Spleen (tissue), 11 donors: ENCODE data around the gene NUDT14. TPM values are rescaled to one million over a fixed set of nuclear protein-coding genes. Genes with fewer than 3 reads are reported as not detected.

Experiments
- DNase-seq: peaks from one replicate; pipeline ENCODE4 v3.0.0-alpha.2; 2020
- H3K27ac ChIP-seq, 8 donors: fragments of 200-600 bp; sonication (generic) in 7 of 8; 1 replicate in 4 of 8; 2 replicates in 4 of 8; pipeline versions ENCODE4 v1.5.0 to v1.8.0; 2016 to 2021; ENCODE audit warnings: inconsistent platforms in 4 of 8, mild to moderate bottlenecking in 4 of 8, moderate library complexity in 1 of 8
- H3K27me3 ChIP-seq, 7 donors: fragments of 200-600 bp; sonication (generic) in 6 of 7; replicated peaks in 1 of 7; 1 replicate in 4 of 7; 2 replicates in 3 of 7; pipeline versions ENCODE4 v1.5.0 to v1.8.0; 2016 to 2021; ENCODE audit warnings: inconsistent platforms in 3 of 7, mild to moderate bottlenecking in 1 of 7
- H3K36me3 ChIP-seq, 6 donors: fragments of 200-600 bp; sonication (generic) in 5 of 6; 1 replicate in 4 of 6; 2 replicates in 2 of 6; pipeline versions ENCODE4 v1.5.0 to v1.8.0; 2016 to 2021; ENCODE audit warnings: inconsistent platforms in 2 of 6
- H3K4me1 ChIP-seq, 6 donors: fragments of 200-600 bp; sonication (generic) in 5 of 6; 1 replicate in 3 of 6; 2 replicates in 3 of 6; pipeline versions ENCODE4 v1.5.0 to v1.8.0; 2016 to 2021; ENCODE audit warnings: inconsistent platforms in 3 of 6
- H3K4me3 ChIP-seq, 8 donors: fragments of 200-600 bp; sonication (generic) in 7 of 8; 1 replicate in 4 of 8; 2 replicates in 4 of 8; pipeline versions ENCODE4 v1.5.0 to v1.8.0; 2016 to 2021; ENCODE audit warnings: inconsistent platforms in 4 of 8, mild to moderate bottlenecking in 4 of 8, moderate library complexity in 2 of 8
- H3K9me3 ChIP-seq, 8 donors: fragments of 200-600 bp; sonication (generic) in 7 of 8; 1 replicate in 4 of 8; 2 replicates in 4 of 8; pipeline versions ENCODE4 v1.5.0 to v1.8.0; 2016 to 2021; ENCODE audit warnings: inconsistent platforms in 4 of 8
- CTCF ChIP-seq, 11 experiments: fragments of 200-600 bp in 7 of 11; fragments of 450-650 bp in 4 of 11; sonication (generic) in 4 of 11; IDR thresholded peaks in 8 of 11; conservative IDR thresholded peaks in 3 of 11; 1 replicate in 7 of 11; 2 replicates in 4 of 11; pipeline versions ENCODE4 v1.4.0 to v1.8.0; 2016 to 2021; ENCODE audit warnings: antibody characterized with exemption in 11 of 11, inconsistent platforms in 4 of 11, mild to moderate bottlenecking in 1 of 11
- POLR2A ChIP-seq, 3 donors: fragments of 450-650 bp; IDR thresholded peaks; one replicate each; pipeline ENCODE4 v1.5.1; 2017; ENCODE audit warnings: antibody characterized with exemption in 3 of 3, mild to moderate bottlenecking in 1 of 3
- POLR2AphosphoS5 ChIP-seq, 3 donors: sonication (generic); formaldehyde crosslinking; IDR thresholded peaks; one replicate each; pipeline ENCODE4 v1.5.1; 2017; ENCODE audit warnings: antibody characterized with exemption in 3 of 3
- WGBS, 5 donors: extraction: QIAGEN DNeasy Blood & Tissue Kit in 3 of 5; methylation state at CpG; one replicate each; pipeline versions ENCODE4 v1.1.5 to v1.1.7; 2013 to 2018; 5-methylcytosine and 5-hydroxymethylcytosine counted together
- intact Hi-C: fragments of 100-400 bp; cut with DNase I; formaldehyde crosslinking; loops from one replicate; pipeline ENCODE4 v1.15.0; 2023; ENCODE audit warnings: low total_unique reads
- polyA plus RNA-seq, 3 donors: library from polyadenylated mRNA; stranded (reverse); fragments of 200-250 nt; gene quantifications; one replicate each; pipeline ENCODE4 v1.2.1, GENCODE V29; 2013
- total RNA-seq, 7 donors: library from RNA; depleted of rRNA in 3 of 7; stranded (reverse); fragments of >200 nt in 3 of 7; fragmentation: NEBNext Ultra II Directional in 4 of 7; extraction: Animal tissue kit (Norgen Biotek cat#: 25700) in 4 of 7; gene quantifications; one replicate each; pipeline versions ENCODE4 v1.1.0 to v1.2.1, GENCODE V29; 2016 to 2021
- donor health status: healthy with polysubstance abuse.
- donor health status: DM: no; HTN: no; CAD: no; lungs with moderate emphysema.
- donor health status: DM: no; HTN: no; CAD: no.
- donor health status: Bipolar disorder and iron deficiency.
- donor health status: healthy.
- donor health status: DM: no; HTN: no; CAD: no.
- donor health status: DM: yes; HTN: yes; CAD: no.

The NUDT14 gene
- total and polyA plus RNA-seq, 10 donors: 10.1 to 31.1 (median 21.5) TPM

GRCh38 chr14:105153739-105154475, 27.2 kb downstream of the NUDT14 start:
- Histone ChIP-seq H3K9me3 (no peaks in the 10 kb centered on the region), H3K4me1 (peaks cover 0 to 28% (median 11%) of the 10 kb centered on the region in 6 donors), H3K36me3 (no peaks in the 10 kb centered on the region), H3K27me3 (peaks cover 0 to 10% (median 0%) of the 10 kb centered on the region in 7 donors), H3K4me3 (no peak overlapping the region), H3K27ac (peak overlapping the region in 3 of 8 donors; percentile 0 to 14 (median 8))
- 85 to 92% (median 87%) methylated on average over 22 to 26 of the region's 26 CpGs for WGBS, 5 donors
- TF ChIP-seq POLR2AphosphoS5 (IDR thresholded peaks at IDR 0.05): no peak
- no peak for TF ChIP-seq CTCF (IDR thresholded peaks at IDR 0.05 in 8 of 11, conservative IDR thresholded peaks at IDR 0.05 in 3 of 11)
- no peak for TF ChIP-seq POLR2A (IDR thresholded peaks at IDR 0.05)
- intact Hi-C loops: no loop called here
- peak; percentile 68 for DNase-seq

GRCh38 chr14:105153331-105153731, 27.8 kb downstream of the NUDT14 start:
- intact Hi-C loops: no loop called here
- Histone ChIP-seq H3K4me3 (no peak overlapping the region), H3K27ac (peak overlapping the region in 4 of 8 donors; percentile 0 to 27 (median 14)), H3K36me3 (no peaks in the 10 kb centered on the region), H3K27me3 (peaks cover 0 to 4% (median 0%) of the 10 kb centered on the region in 7 donors), H3K4me1 (peaks cover 0 to 28% (median 11%) of the 10 kb centered on the region in 6 donors), H3K9me3 (no peaks in the 10 kb centered on the region)
- WGBS, 5 donors: 45 to 59% (median 57%) methylated on average over 10 to 18 of the region's 18 CpGs
- TF ChIP-seq CTCF (IDR thresholded peaks at IDR 0.05 in 8 of 11, conservative IDR thresholded peaks at IDR 0.05 in 3 of 11): no peak
- TF ChIP-seq POLR2AphosphoS5 (IDR thresholded peaks at IDR 0.05): peak in 2 of 3 donors; percentile 55 to 73
- peak; percentile 83 for DNase-seq

- peaks cover 0 to 28% (median 11%) of the 10 kb centered on the region in 6 donors for H3K4me1 ChIP-seq
- no peaks in the 10 kb centered on the region for H3K9me3 ChIP-seq
- WGBS, 5 donors: 51 to 69% (median 62%) methylated on average over 14 of the region's 14 CpGs
- intact Hi-C loops: no loop called here
- H3K4me3 ChIP-seq: no peak overlapping the region
- peak; percentile 68 for DNase-seq
- no peaks in the 10 kb centered on the region for H3K27me3 ChIP-seq
- no peak for TF ChIP-seq POLR2A (IDR thresholded peaks at IDR 0.05)
- TF ChIP-seq CTCF (IDR thresholded peaks at IDR 0.05 in 8 of 11, conservative IDR thresholded peaks at IDR 0.05 in 3 of 11): no peak
- no peak for TF ChIP-seq POLR2AphosphoS5 (IDR thresholded peaks at IDR 0.05)
- peaks cover 0 to 2% (median 0%) of the 10 kb centered on the region in 6 donors for H3K36me3 ChIP-seq
- peak overlapping the region in 3 of 8 donors; percentile 0 to 30 (median 27) for H3K27ac ChIP-seq
These were observed 28.3 kb downstream of the NUDT14 start for GRCh38 chr14:105152794-105153241.
